ENCODE data around the gene PPP1R13B. TPM values are rescaled to one million over a fixed set of nuclear protein-coding genes. Genes with fewer than 3 reads are reported as not detected.

The PPP1R13B gene
- total RNA-seq, 4 donors from 2014 or later = 12.7 to 25.0 (median 20.6) TPM

GRCh38 chr14:103716899-103717411 lies 130.4 kb downstream of the PPP1R13B start:
- WGBS, 2 donors = 73 to 77% methylated on average over 17 of the region's 17 CpGs
- Histone ChIP-seq H3K4me1 (peaks cover 42 to 91% (median 70%) of the 10 kb centered on the region in 3 donors), H3K36me3 (peaks cover 0 to 27% (median 0%) of the 10 kb centered on the region in 3 donors), H3K27me3 (no peaks in the 10 kb centered on the region), H3K4me3 (peak overlapping the region; percentile 64 to 100 (median 88)), H3K27ac (peak overlapping the region in 3 of 4 donors; percentile 79 to 98 (median 95)), H3K9me3 (no peaks in the 10 kb centered on the region)
- DNase-seq = no peak
- intact Hi-C loops (cut with DNase I) = no loop called here
- TF ChIP-seq POLR2A (IDR thresholded peaks at IDR 0.05) (no peak), CTCF (IDR thresholded peaks at IDR 0.05) (no peak)

GRCh38 chr14:103716091-103716801 lies 131.1 kb downstream of the PPP1R13B start:
- Histone ChIP-seq H3K4me1 (peaks cover 49 to 91% (median 70%) of the 10 kb centered on the region in 3 donors), H3K9me3 (no peaks in the 10 kb centered on the region), H3K4me3 (peak overlapping the region; percentile 64 to 100 (median 88)), H3K36me3 (peaks cover 0 to 25% (median 0%) of the 10 kb centered on the region in 3 donors), H3K27me3 (no peaks in the 10 kb centered on the region), H3K27ac (peak overlapping the region; percentile 79 to 98 (median 96))
- TF ChIP-seq CTCF (IDR thresholded peaks at IDR 0.05) = no peak
- no peak for TF ChIP-seq POLR2A (IDR thresholded peaks at IDR 0.05)
- DNase-seq = no peak
- WGBS, 2 donors = 0% methylated on average over 3 of the region's 72 CpGs; no CpG with 5 or more reads in 1 of the 2 donors
- intact Hi-C loops (cut with DNase I) = no loop called here

GRCh38 chr14:103715052-103716000 lies 132.0 kb downstream of the PPP1R13B start, which contains the start of the genes XRCC3 and ZFYVE21:
TSS of gene XRCC3 (minus strand) at chr14:103715451. CDS start at chr14:103711087, 4,364 bp downstream.
TSS of gene ZFYVE21 (plus strand) at chr14:103715810. CDS start at chr14:103715842, 32 bp downstream.
- WGBS, 2 donors = no CpG with 5 or more reads among the region's 121 CpGs
- peak; percentile 99 for DNase-seq
- no peaks in the 10 kb centered on the region for H3K9me3 ChIP-seq
- TF ChIP-seq POLR2A (IDR thresholded peaks at IDR 0.05) (peak in 3 of 4 donors; percentile 54 to 88 (median 79)), CTCF (IDR thresholded peaks at IDR 0.05) (peak in 1 of 6 experiments; percentile 14)
- H3K27ac ChIP-seq = peak within 1 kb of the TSS; percentile 79 to 98 (median 96)
- H3K27me3 ChIP-seq = no peaks in the 10 kb centered on the region
- H3K4me1 ChIP-seq = peaks cover 54 to 91% (median 76%) of the 10 kb centered on the region in 3 donors
- peak within 1 kb of the TSS; percentile 64 to 100 (median 88) for H3K4me3 ChIP-seq
- peaks cover 0 to 19% (median 0%) of the 10 kb centered on the region in 3 donors for H3K36me3 ChIP-seq
- intact Hi-C loops (cut with DNase I) = no loop called here

- DNase-seq = no peak
- no peaks in the 10 kb centered on the region for H3K9me3 ChIP-seq
- peak overlapping the region in 3 of 4 donors; percentile 64 to 100 (median 87) for H3K4me3 ChIP-seq
- TF ChIP-seq POLR2A (IDR thresholded peaks at IDR 0.05) = no peak
- TF ChIP-seq CTCF (IDR thresholded peaks at IDR 0.05) = no peak
- peaks cover 59 to 91% (median 84%) of the 10 kb centered on the region in 3 donors for H3K4me1 ChIP-seq
- H3K27ac ChIP-seq = peak overlapping the region in 2 of 4 donors; percentile 46 to 89
- peaks cover 0 to 13% (median 0%) of the 10 kb centered on the region in 3 donors for H3K36me3 ChIP-seq
- 47 to 50% methylated on average over 13 to 14 of the region's 16 CpGs for WGBS, 2 donors
- no peaks in the 10 kb centered on the region for H3K27me3 ChIP-seq
- intact Hi-C loops (cut with DNase I) = no loop called here
These were observed 133.2 kb downstream of the PPP1R13B start for GRCh38 chr14:103714063-103714724.

Measured in esophagus squamous epithelium (tissue), 5 donors.